Tibial artery (tissue), 4 donors: Measurements from ENCODE around the gene ZNF32.
A peak's percentile ranks its signal among the peaks of the same experiment; 100 is the strongest.

Experiments used
- DNase-seq, 2 donors: peaks; one replicate each; pipeline ENCODE4 v3.0.0-alpha.2; 2019
- H3K27ac ChIP-seq, 2 donors: fragments of 200-600 bp; sonication (generic) in 1 of 2; 1 replicate in 1 of 2; 2 replicates in 1 of 2; pipeline ENCODE4 v1.5.1; 2018 to 2019; ENCODE audit warnings: mild to moderate bottlenecking in 1 of 2
- H3K27me3 ChIP-seq, 2 donors: fragments of 200-600 bp; sonication (generic) in 1 of 2; one replicate each; pipeline versions ENCODE4 v1.5.1 to v1.6.0; 2016 to 2019
- H3K36me3 ChIP-seq, 3 donors: fragments of 200-600 bp; sonication (generic) in 2 of 3; one replicate each; pipeline ENCODE4 v1.5.1; 2016 to 2019; ENCODE audit warnings: mild to moderate bottlenecking in 2 of 3
- H3K4me1 ChIP-seq, 4 donors: fragments of 200-600 bp; sonication (generic) in 2 of 4; 1 replicate in 3 of 4; 2 replicates in 1 of 4; pipeline ENCODE4 v1.5.1; 2016 to 2019
- H3K4me3 ChIP-seq, 2 donors: fragments of 200-600 bp; sonication (generic) in 1 of 2; 1 replicate in 1 of 2; 2 replicates in 1 of 2; pipeline ENCODE4 v1.5.1; 2018 to 2019; ENCODE audit warnings: mild to moderate bottlenecking in 2 of 2
- H3K9me3 ChIP-seq, 3 donors: fragments of 200-600 bp; sonication (generic) in 1 of 3; one replicate each; pipeline ENCODE4 v1.5.1; 2016 to 2019
- intact Hi-C: fragments of 100-400 bp; cut with DNase I; formaldehyde crosslinking; loops from one replicate; pipeline ENCODE4 v1.15.0; 2023; ENCODE audit warnings: low total_unique reads
- TF ChIP-seq, protein P1 (sequence below), 2 experiments: fragments of 200-600 bp in 1 of 2; fragments of 450-650 bp in 1 of 2; IDR thresholded peaks; one replicate each; pipeline ENCODE4 v1.5.1; 2017 to 2019; ENCODE audit warnings: antibody characterized with exemption in 2 of 2, mild to moderate bottlenecking in 1 of 2, moderate library complexity in 1 of 2

Gene ZNF32

DNA sequence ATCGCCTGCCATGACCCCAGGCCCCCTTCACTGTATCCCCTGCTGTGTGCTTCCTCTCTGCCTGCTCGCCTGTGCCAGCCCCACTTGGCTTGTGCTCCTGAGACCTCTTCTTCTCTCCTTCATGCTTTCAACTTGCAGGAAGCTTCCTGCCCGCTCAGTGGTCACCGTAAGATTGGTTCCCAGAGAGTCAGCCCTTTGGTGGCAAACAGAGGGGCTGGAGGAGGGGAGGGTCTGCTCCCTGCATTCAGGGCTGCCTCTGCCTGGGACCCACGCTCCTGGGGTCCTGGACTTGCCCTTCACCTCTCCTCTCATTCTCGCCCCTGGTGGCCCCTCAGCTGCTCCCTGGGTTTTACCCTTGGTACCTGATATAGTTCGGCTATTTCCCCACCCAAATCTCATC, 45.8 kb upstream of the ZNF32 start:
- H3K36me3 ChIP-seq: no peaks in the 10 kb centered on the region
- no peak overlapping the region for H3K4me3 ChIP-seq
- TF ChIP-seq, protein P1, sequence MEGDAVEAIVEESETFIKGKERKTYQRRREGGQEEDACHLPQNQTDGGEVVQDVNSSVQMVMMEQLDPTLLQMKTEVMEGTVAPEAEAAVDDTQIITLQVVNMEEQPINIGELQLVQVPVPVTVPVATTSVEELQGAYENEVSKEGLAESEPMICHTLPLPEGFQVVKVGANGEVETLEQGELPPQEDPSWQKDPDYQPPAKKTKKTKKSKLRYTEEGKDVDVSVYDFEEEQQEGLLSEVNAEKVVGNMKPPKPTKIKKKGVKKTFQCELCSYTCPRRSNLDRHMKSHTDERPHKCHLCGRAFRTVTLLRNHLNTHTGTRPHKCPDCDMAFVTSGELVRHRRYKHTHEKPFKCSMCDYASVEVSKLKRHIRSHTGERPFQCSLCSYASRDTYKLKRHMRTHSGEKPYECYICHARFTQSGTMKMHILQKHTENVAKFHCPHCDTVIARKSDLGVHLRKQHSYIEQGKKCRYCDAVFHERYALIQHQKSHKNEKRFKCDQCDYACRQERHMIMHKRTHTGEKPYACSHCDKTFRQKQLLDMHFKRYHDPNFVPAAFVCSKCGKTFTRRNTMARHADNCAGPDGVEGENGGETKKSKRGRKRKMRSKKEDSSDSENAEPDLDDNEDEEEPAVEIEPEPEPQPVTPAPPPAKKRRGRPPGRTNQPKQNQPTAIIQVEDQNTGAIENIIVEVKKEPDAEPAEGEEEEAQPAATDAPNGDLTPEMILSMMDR (IDR thresholded peaks at IDR 0.05): no peak
- H3K27ac ChIP-seq: no peak overlapping the region
- intact Hi-C loops: loop anchor here (5.0 to 10.0 kb wide), 2 partner anchors 350 to 693 kb away; partner anchors contain the start of gene CXCL12
- peaks cover 0 to 20% (median 7%) of the 10 kb centered on the region in 4 donors for H3K4me1 ChIP-seq
- no peak for DNase-seq
- H3K27me3 ChIP-seq: no peaks in the 10 kb centered on the region
- H3K9me3 ChIP-seq: no peaks in the 10 kb centered on the region

DNA sequence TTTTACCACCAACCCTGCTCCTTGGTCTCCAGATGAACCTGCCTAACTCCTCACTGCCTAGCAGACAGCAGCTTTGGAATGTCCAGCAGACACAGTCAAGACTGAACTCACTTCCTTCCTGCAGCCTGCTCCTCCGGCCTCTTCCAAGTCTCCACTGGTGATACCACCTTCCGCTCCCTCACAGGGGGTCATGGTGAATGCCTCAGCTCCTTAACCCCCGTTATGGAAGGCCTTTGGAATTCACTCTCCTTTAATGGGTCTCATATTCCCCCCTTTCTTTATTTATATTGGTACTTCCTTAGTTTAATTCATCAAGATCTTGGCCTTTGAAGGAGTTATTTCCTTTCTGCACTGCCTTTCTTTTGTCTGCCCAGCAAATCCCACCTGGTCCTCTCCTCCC, 44.9 kb upstream of the ZNF32 start:
- Histone ChIP-seq H3K36me3 (no peaks in the 10 kb centered on the region), H3K27me3 (no peaks in the 10 kb centered on the region), H3K27ac (no peak overlapping the region), H3K9me3 (no peaks in the 10 kb centered on the region), H3K4me1 (peaks cover 0 to 26% (median 12%) of the 10 kb centered on the region in 4 donors), H3K4me3 (no peak overlapping the region)
- TF ChIP-seq, protein P1 (IDR thresholded peaks at IDR 0.05): no peak
- no peak for DNase-seq
- intact Hi-C loops: loop anchor here (5.0 to 10.0 kb wide), 2 partner anchors 351 to 694 kb away; partner anchors contain the start of gene CXCL12

DNA sequence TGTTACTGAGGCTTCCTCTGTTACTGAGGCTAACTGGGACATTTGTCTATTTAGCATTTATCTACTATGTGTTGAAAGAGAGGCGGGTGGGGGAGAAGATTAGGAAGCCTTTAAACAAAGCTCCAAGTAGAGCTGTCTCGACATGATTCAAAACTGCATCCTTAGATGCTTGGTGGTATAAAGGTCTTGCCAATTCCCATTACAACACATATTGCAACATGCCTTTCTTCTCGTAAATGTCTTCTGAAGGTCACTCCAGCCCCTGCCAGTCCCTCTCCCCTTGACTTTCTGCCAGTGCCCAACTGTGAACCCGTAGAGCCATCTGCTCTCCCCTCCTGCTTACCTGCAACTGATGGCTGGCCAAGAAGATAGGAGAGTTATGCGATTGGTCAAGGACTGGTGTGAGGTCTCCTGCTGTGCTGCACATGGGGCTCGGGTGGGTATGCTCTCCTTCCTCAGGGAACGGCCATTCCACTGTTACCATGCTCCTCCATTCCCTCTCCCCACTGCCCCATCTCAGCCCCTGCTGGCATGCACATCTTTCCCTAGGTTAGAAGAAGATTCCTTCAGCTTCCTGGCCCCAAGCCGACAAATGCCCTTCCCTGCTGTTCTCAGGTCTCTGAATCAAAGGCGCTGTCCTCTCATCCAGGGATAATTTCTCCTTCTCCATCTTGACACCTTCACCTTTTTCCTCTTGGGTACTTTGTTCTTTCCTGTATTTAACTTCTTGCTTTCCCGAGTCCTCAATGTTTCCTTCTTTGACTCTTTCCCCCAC, 43.6 kb upstream of the ZNF32 start:
- intact Hi-C loops: loop anchor here (5.0 to 10.0 kb wide), 2 partner anchors 353 to 695 kb away; partner anchors contain the start of gene CXCL12
- Histone ChIP-seq H3K27me3 (no peaks in the 10 kb centered on the region), H3K27ac (peak overlapping the region; percentile 8 to 37), H3K4me1 (peaks cover 0 to 26% (median 12%) of the 10 kb centered on the region in 4 donors), H3K4me3 (no peak overlapping the region), H3K9me3 (no peaks in the 10 kb centered on the region), H3K36me3 (no peaks in the 10 kb centered on the region)
- DNase-seq: no peak
- TF ChIP-seq, protein P1 (IDR thresholded peaks at IDR 0.05): no peak

DNA sequence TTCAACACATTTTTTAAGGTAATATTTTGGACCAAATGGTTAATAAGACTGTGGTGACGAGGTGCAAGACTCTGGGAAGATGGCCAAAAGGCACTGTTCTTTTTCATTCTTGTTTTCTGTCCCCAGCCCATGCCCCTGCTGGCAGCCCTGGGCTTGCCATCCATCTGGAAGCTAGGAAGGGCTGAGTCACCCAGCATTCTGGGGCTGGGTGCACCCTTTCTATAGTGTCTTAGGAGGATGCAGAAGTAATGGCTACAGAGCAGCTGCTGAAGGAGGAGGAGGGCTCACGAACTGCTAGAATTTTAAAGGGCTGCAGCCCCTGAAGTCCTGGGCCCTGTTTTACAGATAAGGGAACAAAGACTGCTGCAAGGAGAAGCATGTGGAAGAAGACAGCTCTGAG, 42.8 kb upstream of the ZNF32 start:
- intact Hi-C loops: loop anchor here (2.0 to 10.0 kb wide), 3 partner anchors 353 to 696 kb away; partner anchors contain the start of gene CXCL12
- DNase-seq: no peak
- Histone ChIP-seq H3K36me3 (no peaks in the 10 kb centered on the region), H3K4me1 (peaks cover 0 to 26% (median 12%) of the 10 kb centered on the region in 4 donors), H3K9me3 (no peaks in the 10 kb centered on the region), H3K27me3 (no peaks in the 10 kb centered on the region), H3K4me3 (no peak overlapping the region), H3K27ac (peak overlapping the region in 1 of 2 donors; percentile 37)
- TF ChIP-seq, protein P1 (IDR thresholded peaks at IDR 0.05): peak in 1 of 2 experiments; percentile 16

DNA sequence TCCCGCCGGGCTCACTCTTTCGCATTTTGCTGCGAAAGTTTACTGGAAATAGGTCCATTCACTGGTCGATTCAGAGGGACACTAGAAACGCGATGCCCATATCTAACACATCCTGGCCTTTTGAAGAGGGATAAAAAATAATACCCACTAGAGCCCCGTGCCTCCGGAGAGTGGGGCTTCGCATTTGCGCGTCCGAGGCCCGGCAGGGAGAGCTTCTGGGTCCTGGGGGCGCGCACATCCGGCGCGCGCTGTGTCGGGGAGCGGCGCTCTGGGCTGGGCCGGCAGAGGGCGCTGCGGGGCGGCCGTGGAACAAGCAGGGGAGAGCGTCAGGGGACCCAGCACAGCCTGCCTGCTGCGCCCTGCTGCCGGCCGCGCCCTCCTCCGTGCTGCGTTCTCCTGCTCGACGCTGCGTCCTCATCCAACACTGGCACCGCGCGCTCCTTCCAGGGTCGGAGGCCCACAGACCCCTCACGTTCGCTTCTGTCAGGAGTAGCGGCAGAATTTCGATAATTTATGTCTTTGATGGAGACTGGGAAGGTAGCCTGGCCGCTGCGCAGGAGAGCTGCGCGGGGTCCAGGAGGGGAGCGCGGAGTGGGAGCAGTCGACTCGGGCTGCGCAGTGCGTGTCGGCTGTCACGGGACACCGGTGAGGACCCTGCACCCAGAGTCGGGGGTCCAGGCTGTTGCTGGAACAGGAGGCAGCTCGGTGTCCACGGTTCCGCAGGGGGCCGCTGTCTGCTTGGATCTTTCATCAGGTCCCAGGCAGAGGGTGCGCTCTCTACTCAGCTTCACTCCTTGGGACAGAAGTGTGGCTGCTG, 41.5 kb upstream of the ZNF32 start:
- TF ChIP-seq, protein P1 (IDR thresholded peaks at IDR 0.05): peak; percentile 84 to 96
- intact Hi-C loops: loop anchor here (2.0 to 10.0 kb wide), 3 partner anchors 355 to 697 kb away; partner anchors contain the start of gene CXCL12
- peaks cover 0 to 26% (median 12%) of the 10 kb centered on the region in 4 donors for H3K4me1 ChIP-seq
- H3K4me3 ChIP-seq: peak overlapping the region; percentile 58 to 65
- DNase-seq: peak; percentile 78 to 92
- H3K27me3 ChIP-seq: no peaks in the 10 kb centered on the region
- no peaks in the 10 kb centered on the region for H3K36me3 ChIP-seq
- H3K27ac ChIP-seq: peak overlapping the region; percentile 68 to 92
- no peaks in the 10 kb centered on the region for H3K9me3 ChIP-seq
